ENCODE measurements around the gene PDE1A.

PDE1A gene

DNA sequence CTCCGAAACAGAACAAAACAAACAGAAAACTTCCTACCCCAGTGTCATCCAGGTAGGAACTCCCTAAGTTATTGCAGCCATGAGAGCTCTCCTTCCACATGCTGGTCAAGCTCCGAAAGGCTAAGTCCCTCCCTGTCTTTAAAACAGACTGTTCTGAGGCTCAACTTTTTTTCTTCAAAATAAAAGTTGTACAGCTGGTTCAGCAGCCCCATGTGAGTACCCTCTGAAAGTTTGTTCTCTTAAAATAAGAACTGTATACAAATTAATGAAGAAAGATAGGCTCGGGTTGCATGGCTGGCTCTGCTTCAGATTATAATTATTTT, at the start of gene PDE1A:
PDE1A (minus strand) TSS at position 119 of the 323 bp plus-strand sequence.
- no peak within 1 kb of the TSS for H3K27ac Mint-ChIP-seq
- H3K4me3 Mint-ChIP-seq, result no peak within 1 kb of the TSS
- no peaks in the 10 kb centered on the region for H3K27me3 Mint-ChIP-seq (ENCODE audit: low read depth)
- H3K9me3 Mint-ChIP-seq, result peaks cover 4% of the 10 kb centered on the region
- H3K4me1 Mint-ChIP-seq (ENCODE audit: low read depth), result no peaks in the 10 kb centered on the region
- no peaks in the 10 kb centered on the region for H3K36me3 Mint-ChIP-seq (ENCODE audit: low read depth)

DNA sequence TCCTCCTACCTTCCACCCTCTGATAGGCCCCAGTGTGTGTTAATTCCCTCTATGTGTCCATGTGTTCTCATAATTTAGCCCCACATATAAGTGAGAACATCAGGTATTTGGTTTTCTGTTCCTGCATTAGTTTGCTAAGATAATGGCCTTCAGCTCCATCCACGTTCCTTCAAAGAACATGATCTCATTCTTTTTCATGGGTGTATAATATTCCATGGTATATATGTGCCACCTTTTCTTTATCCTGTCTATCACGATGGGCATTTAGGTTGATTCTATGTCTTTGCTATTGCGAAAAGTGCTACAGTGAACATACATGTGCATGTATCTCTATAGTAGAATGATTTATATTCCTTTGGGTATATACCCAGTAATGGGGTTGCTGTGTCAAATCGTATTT, 46.8 kb upstream of the PDE1A start:
- H3K9me3 Mint-ChIP-seq, result peaks cover 11% of the 10 kb centered on the region
- H3K36me3 Mint-ChIP-seq (ENCODE audit: low read depth), result no peaks in the 10 kb centered on the region
- no peak overlapping the region for H3K27ac Mint-ChIP-seq
- H3K27me3 Mint-ChIP-seq (ENCODE audit: low read depth), result no peaks in the 10 kb centered on the region
- H3K4me1 Mint-ChIP-seq (ENCODE audit: low read depth), result no peaks in the 10 kb centered on the region
- H3K4me3 Mint-ChIP-seq, result no peak overlapping the region

DNA sequence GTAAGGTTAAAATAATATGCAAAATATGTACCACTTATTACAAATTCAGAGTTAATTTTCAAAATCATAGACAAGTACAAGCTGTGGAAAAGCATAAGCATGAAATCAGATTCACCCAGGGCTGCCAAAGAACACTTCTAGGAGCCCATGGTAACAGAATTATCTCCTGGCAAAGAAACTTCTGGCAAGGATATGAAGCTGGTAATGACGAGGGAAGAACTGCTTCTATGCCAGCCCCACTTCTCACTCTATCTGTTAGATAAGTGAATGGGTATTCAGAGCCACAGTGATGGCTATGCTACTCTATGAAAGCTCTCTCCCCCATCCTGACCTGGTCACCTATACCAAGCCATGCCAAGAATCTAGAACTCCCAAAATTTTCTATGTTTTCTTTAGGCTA, 36.9 kb upstream of the PDE1A start:
- H3K27me3 Mint-ChIP-seq (ENCODE audit: low read depth), result no peaks in the 10 kb centered on the region
- no peak overlapping the region for H3K4me3 Mint-ChIP-seq
- no peaks in the 10 kb centered on the region for H3K9me3 Mint-ChIP-seq
- no peaks in the 10 kb centered on the region for H3K36me3 Mint-ChIP-seq (ENCODE audit: low read depth)
- no peak overlapping the region for H3K27ac Mint-ChIP-seq
- no peaks in the 10 kb centered on the region for H3K4me1 Mint-ChIP-seq (ENCODE audit: low read depth)

DNA sequence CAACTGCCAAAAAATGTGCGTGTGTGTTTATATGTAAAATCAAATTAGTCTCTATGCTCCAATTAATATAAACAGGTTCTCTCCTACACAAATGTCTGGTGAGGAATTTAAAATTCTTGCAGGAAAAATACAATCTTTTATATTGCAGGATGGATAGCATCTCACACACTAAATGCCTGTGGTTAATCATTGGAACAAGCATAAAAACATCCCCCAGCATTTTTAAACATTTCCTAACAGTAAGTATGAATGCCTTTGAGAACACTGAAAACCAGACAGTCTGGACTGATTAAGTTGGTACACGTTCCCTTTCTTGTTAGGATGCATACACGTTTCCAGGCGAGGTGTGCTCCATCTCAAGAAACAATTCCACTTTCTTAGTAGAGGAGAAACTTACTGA, 29.9 kb upstream of the PDE1A start:
- Mint-ChIP-seq H3K27ac (no peak overlapping the region), H3K36me3 (ENCODE audit: low read depth) (no peaks in the 10 kb centered on the region), H3K4me3 (no peak overlapping the region), H3K9me3 (no peaks in the 10 kb centered on the region), H3K27me3 (ENCODE audit: low read depth) (no peaks in the 10 kb centered on the region), H3K4me1 (ENCODE audit: low read depth) (no peaks in the 10 kb centered on the region)

DNA sequence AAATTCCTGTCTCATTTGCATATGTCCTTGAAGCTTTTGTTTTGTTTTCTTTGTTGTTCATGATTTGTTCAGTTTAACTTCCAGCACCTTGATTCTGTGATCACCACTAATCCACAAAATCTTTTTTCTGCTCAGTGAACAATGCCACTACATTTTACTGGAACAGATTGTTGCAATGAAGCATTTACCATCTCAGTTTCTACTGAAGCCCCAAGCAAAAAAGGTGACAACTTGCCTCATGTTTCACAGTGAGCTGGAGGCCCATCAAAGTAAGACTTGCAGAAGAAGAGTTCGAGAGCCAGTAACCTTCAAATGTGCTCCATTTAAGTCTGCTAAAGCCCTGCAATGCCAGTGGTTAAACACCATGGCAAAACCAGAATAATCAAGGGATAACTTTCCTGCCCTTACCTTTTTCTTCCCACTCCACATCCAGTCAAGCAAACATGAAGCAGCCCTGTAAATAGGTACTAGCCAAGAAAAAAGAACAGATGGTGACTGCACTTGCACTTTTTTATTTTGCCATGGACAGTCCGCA, 25.7 kb upstream of the PDE1A start:
- Mint-ChIP-seq H3K4me3 (no peak overlapping the region), H3K27ac (no peak overlapping the region), H3K9me3 (no peaks in the 10 kb centered on the region), H3K27me3 (ENCODE audit: low read depth) (no peaks in the 10 kb centered on the region), H3K4me1 (ENCODE audit: low read depth) (no peaks in the 10 kb centered on the region), H3K36me3 (ENCODE audit: low read depth) (no peaks in the 10 kb centered on the region)

DNA sequence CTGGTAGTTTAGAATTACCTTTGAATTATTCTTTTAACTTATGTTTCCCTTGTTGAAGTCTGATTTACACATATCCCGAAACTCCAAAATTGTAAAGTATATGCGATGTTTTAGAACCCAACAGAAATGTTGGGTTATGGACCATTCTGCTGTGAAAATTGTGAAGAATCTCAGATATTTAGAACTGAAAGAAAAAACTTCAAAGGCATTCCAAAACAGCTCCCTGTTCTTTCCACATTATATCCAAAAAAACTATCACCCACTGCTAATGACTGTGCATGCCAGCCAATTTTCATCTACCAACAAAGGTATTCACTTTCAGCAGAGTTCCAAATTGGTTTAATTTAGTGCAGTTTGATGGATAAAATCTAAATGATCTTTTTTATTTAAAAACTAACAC, 21.5 kb upstream of the PDE1A start:
- Mint-ChIP-seq H3K36me3 (ENCODE audit: low read depth) (no peaks in the 10 kb centered on the region), H3K4me1 (ENCODE audit: low read depth) (no peaks in the 10 kb centered on the region), H3K4me3 (no peak overlapping the region), H3K27ac (no peak overlapping the region), H3K27me3 (ENCODE audit: low read depth) (no peaks in the 10 kb centered on the region), H3K9me3 (no peaks in the 10 kb centered on the region)

DNA sequence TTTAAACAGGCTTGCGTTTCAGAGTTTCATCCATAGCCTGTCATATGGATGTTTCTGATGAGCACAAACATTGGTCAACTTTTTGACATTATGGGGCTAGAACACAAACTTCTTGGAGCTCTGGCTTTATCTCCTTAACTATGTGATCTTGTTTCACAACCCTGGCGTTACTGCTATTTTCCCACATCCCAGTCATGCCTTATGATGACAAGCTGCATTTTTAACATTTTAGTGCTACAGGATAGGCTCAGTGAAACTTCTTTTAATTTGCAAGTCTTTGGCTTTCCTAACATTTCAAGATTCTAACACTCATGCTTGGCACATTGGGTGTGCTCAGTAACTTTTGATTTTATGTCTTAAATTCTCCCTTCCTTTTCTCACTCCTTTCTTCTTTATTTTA, 21.0 kb upstream of the PDE1A start:
- no peak overlapping the region for H3K4me3 Mint-ChIP-seq
- no peaks in the 10 kb centered on the region for H3K36me3 Mint-ChIP-seq (ENCODE audit: low read depth)
- no peaks in the 10 kb centered on the region for H3K27me3 Mint-ChIP-seq (ENCODE audit: low read depth)
- H3K27ac Mint-ChIP-seq, result no peak overlapping the region
- H3K9me3 Mint-ChIP-seq, result no peaks in the 10 kb centered on the region
- no peaks in the 10 kb centered on the region for H3K4me1 Mint-ChIP-seq (ENCODE audit: low read depth)

DNA sequence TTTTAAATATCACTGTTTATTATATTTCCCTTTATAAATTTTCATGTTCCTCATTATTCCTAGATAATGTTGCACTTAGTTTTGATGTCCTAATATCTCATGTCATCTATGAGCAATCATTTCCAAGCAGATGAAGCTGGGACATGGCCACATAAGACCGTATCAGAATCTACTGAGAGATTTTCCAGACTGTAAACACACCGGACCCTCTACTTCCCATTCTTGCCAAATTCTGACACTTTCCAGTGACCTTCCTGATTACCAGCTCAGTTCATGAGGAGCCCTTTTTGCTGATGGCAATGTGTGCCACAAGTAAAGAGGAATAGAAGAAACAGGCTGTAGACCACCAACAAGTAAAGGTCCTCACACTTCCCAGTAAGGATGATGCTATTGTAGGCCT, 20.3 kb upstream of the PDE1A start:
- Mint-ChIP-seq H3K4me3 (no peak overlapping the region), H3K9me3 (no peaks in the 10 kb centered on the region), H3K27ac (no peak overlapping the region), H3K4me1 (ENCODE audit: low read depth) (no peaks in the 10 kb centered on the region), H3K27me3 (ENCODE audit: low read depth) (no peaks in the 10 kb centered on the region), H3K36me3 (ENCODE audit: low read depth) (no peaks in the 10 kb centered on the region)

DNA sequence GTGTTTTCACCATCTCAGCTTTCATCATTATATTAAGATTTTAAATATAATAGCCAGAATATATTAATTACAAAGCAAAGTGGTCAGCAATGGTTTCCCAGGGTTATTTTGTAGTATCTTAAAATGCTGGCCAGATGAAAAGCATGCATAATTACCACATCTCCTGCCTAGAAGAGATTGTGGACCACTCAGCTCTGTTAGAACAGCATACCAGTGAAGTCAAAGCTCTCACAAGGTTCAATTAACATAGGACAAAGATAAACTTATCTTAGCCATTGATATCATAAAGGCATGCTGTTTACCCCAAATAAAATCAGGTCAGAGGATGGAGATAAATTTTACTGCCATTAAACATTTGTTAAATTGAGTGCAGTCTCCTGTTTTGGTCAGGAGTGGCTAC, 19.3 kb upstream of the PDE1A start:
- H3K27me3 Mint-ChIP-seq (ENCODE audit: low read depth), result no peaks in the 10 kb centered on the region
- no peak overlapping the region for H3K4me3 Mint-ChIP-seq
- H3K9me3 Mint-ChIP-seq, result no peaks in the 10 kb centered on the region
- no peaks in the 10 kb centered on the region for H3K36me3 Mint-ChIP-seq (ENCODE audit: low read depth)
- H3K27ac Mint-ChIP-seq, result no peak overlapping the region
- H3K4me1 Mint-ChIP-seq (ENCODE audit: low read depth), result no peaks in the 10 kb centered on the region

DNA sequence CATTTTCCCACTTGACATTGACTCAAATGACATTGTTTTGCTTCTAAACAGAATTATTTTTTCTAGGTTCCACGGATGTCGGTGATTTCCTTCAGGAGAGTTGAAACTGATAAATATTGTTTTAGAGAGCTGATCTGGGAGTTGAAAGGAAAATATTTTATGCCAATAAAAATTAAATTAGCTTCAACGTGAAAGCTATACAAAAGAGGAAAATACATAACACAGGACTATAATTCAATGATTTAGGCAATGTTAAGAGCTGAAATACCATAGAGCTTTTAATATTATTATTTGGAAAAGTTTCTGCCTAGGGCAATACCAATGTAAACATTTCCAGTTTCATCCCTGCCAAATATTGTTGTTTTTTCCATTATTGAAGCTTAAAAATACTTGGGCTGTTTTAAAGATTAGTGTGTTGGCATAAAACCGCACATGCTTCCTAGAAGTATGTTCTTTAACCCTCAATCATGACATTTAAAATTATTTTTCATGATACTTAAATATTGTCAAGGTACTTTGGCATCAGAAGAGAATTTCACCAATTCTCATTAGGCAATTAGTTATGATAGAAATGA, 18.6 kb upstream of the PDE1A start:
- H3K27me3 Mint-ChIP-seq (ENCODE audit: low read depth), result no peaks in the 10 kb centered on the region
- H3K4me1 Mint-ChIP-seq (ENCODE audit: low read depth), result no peaks in the 10 kb centered on the region

DNA sequence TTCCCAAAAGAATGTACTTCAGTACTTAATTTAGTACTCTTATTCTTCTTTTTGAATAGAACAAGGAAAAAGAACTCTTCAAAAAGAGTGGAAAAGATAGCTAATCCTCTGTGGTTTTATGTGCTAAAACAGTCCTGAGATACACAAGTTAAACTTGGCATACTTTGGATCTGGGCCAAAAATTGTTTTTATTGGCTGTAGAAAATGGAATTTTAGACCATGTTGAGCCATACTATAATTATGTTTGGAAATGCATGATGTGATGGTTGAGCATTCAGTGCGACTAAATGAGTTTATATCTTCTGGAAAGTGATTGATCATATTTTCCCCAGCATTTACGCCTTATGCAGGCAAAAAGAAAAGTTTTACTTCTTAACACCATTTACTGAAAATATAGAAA, 18.0 kb upstream of the PDE1A start:
- no peaks in the 10 kb centered on the region for H3K4me1 Mint-ChIP-seq (ENCODE audit: low read depth)
- no peak overlapping the region for H3K27ac Mint-ChIP-seq
- no peaks in the 10 kb centered on the region for H3K9me3 Mint-ChIP-seq
- H3K4me3 Mint-ChIP-seq, result no peak overlapping the region
- no peaks in the 10 kb centered on the region for H3K36me3 Mint-ChIP-seq (ENCODE audit: low read depth)
- no peaks in the 10 kb centered on the region for H3K27me3 Mint-ChIP-seq (ENCODE audit: low read depth)

More for the DNA sequence above, 18.6 kb upstream of the PDE1A start:
- Mint-ChIP-seq H3K27ac (no peak overlapping the region), H3K9me3 (no peaks in the 10 kb centered on the region), H3K4me3 (no peak overlapping the region), H3K36me3 (ENCODE audit: low read depth) (no peaks in the 10 kb centered on the region)

DNA sequence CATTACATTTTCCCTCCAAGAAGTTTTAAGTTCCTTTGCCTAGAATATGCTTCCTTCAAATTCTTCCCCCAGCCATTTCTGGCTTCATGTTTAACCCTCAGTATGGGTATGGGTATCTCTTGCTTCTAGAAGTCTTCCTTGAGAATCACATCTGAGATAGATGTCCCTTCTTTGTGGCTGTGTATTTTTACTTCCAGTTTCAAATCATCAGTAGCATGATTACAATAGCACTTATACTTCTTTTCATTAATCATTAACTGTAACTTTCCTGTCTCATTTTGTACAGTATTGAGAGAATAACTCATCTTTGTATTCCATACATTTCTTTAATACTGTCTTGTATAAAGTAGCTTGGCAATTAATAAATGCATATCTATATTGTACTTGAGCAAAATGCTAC, 17.3 kb upstream of the PDE1A start:
- Mint-ChIP-seq H3K27ac (no peak overlapping the region), H3K9me3 (no peaks in the 10 kb centered on the region), H3K36me3 (ENCODE audit: low read depth) (no peaks in the 10 kb centered on the region)

DNA sequence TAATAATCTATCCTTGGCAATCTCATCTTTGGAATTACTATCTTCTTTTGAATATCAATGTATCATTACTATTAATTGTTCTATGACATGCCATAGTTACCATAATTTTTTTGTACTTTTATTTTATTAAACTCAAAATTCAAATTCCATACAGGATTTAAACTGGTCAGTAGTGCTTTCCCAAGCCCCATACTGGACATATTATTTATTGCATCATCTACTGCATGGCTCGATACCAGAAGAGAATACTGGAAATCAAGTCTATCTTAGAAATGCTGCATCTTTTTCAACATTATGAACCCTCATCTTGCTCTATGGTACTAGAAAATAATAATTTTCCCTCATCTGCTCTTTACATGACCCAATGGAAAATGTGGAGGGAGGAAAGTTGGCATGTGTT, 9.4 kb upstream of the PDE1A start:
- Mint-ChIP-seq H3K36me3 (ENCODE audit: low read depth) (no peaks in the 10 kb centered on the region), H3K27me3 (ENCODE audit: low read depth) (no peaks in the 10 kb centered on the region)

More for the DNA sequence above, 17.3 kb upstream of the PDE1A start:
- Mint-ChIP-seq H3K27me3 (ENCODE audit: low read depth) (no peaks in the 10 kb centered on the region), H3K4me1 (ENCODE audit: low read depth) (no peaks in the 10 kb centered on the region), H3K4me3 (no peak overlapping the region)

DNA sequence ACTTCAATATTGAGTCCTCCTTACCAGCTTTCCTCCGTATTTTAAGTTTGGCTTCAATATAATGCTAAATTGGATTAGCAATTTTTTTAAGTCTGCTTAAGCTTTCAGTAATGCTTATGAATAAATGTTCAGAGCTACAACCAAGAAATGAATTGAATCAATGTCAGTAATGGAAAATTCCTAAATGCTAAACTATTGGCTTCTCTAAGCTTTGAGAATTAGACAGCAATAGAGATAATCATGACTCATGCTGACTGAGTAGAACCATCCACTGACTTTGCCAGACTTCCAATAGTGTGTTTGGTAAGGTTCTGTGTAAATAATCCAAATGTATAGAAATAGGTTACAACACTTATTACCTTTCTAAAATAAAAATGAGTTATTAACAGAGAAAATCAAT, 8.9 kb upstream of the PDE1A start:
- Mint-ChIP-seq H3K9me3 (peaks cover 4% of the 10 kb centered on the region), H3K27ac (no peak overlapping the region), H3K4me3 (no peak overlapping the region), H3K36me3 (ENCODE audit: low read depth) (no peaks in the 10 kb centered on the region), H3K4me1 (ENCODE audit: low read depth) (no peaks in the 10 kb centered on the region), H3K27me3 (ENCODE audit: low read depth) (no peaks in the 10 kb centered on the region)

More for the DNA sequence above, 9.4 kb upstream of the PDE1A start:
- no peak overlapping the region for H3K27ac Mint-ChIP-seq
- peaks cover under 1% of the 10 kb centered on the region for H3K9me3 Mint-ChIP-seq
- no peak overlapping the region for H3K4me3 Mint-ChIP-seq
- H3K4me1 Mint-ChIP-seq (ENCODE audit: low read depth), result no peaks in the 10 kb centered on the region

DNA sequence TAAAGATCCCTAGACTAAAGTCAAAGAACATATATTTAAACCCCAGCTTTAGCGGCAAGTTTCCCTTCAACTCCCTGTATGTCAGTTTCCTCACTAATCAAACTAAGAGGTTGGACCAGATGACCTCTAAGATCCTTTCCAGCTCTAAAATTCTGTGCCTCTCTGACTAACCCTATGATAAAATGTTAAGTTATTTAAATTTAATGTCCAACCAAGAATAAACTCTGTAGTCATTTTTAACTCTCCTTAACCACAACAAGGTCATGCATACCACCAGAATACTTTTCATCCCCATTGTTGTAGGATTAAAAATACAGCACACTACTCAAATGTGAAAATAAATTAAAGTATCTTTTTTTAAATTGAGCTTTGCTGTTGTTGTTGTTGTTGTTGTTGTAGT, 5.2 kb upstream of the PDE1A start:
- Mint-ChIP-seq H3K4me3 (no peak overlapping the region), H3K27ac (no peak overlapping the region), H3K36me3 (ENCODE audit: low read depth) (no peaks in the 10 kb centered on the region), H3K9me3 (peaks cover 4% of the 10 kb centered on the region), H3K4me1 (ENCODE audit: low read depth) (no peaks in the 10 kb centered on the region), H3K27me3 (ENCODE audit: low read depth) (no peaks in the 10 kb centered on the region)

DNA sequence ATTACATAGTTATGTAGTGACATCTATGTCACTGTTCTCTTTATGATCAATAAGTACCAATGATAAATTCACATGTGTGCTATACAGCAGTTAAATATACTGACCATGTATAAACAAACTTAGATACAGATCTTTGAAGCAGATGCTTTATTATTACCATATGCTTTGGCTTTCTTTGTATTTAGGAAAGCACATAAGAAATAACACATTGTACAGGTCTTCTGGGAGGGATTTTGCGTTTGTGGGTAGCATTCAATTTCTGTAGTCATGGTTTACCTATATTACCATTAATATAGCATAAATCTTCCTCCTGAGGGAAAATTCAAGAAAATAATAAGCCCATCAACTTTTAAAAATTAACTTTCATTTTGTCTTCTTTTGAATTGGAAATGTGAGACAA, 1.6 kb upstream of the PDE1A start:
- H3K36me3 Mint-ChIP-seq (ENCODE audit: low read depth), result no peaks in the 10 kb centered on the region
- peaks cover 4% of the 10 kb centered on the region for H3K9me3 Mint-ChIP-seq
- H3K4me3 Mint-ChIP-seq, result no peak overlapping the region
- no peak overlapping the region for H3K27ac Mint-ChIP-seq
- H3K4me1 Mint-ChIP-seq (ENCODE audit: low read depth), result no peaks in the 10 kb centered on the region
- no peaks in the 10 kb centered on the region for H3K27me3 Mint-ChIP-seq (ENCODE audit: low read depth)

All from T-helper 1 cell treated with Interleukin-12 subunit alpha and Interleukin-12 subunit beta and Interleukin-4 antibody, amounts not matched to agents 30 μg/mL and 1 μg/mL, for 36 hours (primary cell).